GM20431 (cell line): Measurements from ENCODE around the gene ALX4.

Source experiments
- in situ Hi-C: fragments of 300-500 bp; cut with MseI, MboI; formaldehyde crosslinking; loops from one replicate; pipeline ENCODE4 v1.15.0; 2020; ENCODE audit warnings: low sequenced_read_pairs; ENCODE audit not compliant: unreplicated experiment

The ALX4 gene

DNA sequence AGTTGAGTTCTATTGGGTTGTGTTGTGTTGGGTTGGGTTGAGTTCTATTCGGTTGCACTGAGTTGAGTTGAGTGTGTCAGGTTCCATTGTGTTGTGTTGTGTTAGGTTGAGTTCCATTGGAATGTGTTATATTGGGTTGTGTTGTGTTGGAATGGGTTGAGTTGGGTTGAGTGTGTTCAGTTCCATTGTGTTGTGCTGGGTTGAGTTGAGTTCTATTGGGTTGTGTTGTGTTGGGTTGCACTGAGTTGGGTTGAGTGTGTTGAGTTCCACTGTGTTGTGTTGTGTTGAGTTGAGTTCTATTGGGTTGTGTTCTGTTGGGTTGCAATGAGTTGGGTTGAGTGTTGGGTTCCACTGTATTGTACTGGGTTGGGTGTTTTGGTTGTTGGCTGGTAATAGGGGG, 35.5 kb downstream of the ALX4 start:
- in situ Hi-C loops = no loop called here

DNA sequence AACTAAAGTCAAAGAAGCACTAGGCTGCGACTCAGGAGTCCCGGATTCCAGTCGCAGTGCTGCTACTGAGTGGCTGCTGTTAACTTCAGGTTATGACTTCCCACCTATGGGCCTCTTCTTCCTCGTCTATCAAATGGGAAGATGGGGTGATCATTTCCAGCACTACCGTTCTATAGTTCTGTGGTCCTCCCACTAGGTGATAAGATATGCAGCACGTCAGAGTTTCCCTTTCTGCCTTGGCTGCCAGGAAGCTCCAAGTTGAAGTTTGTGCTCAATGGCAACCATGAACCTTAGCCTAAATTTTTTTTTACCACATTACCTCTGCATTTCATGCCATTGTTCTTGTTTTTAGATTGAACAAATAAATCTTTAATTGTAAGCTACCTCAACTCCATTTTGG, 38.7 kb downstream of the ALX4 start:
- in situ Hi-C loops = no loop called here

DNA sequence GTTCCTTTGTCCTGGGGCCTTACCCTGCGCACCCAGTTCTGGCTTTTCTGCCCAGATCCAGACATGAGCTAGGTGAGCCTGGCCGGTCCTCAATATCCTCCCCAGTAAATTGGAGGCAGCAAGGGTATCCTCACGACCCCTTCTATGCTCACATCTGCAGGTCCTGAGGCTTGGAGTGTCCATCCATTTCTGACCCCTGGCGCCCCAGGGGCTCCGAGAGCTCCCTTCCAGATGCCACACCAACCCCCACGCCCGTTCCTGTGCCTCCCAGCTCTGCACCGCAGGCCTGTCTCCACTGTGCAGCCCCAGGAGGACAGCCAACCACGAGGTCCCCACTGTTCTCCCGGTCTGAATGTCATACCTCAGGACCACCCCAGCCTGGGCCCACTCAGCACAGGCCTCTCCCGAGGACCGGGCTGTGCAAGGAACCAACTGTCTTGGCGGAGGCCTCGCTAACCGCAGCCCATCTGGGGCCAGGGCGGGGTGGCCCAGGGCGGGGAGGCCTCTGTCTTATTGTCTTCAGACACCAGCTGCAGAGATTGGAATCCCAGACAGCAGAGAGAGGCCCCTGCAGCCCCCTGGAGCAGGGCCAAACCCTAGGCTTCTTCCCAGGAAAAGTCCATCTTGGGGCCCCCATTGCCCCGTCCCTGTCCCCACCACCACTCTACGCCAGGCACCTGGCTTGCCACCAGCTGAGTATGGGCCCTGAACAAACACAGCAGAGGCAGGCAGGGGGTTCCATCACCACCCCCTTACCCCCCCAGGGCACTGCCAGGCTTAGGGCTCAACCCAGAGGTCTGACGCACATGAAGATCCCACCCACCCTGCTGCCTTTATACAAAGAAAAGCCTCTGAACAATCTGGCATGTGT, 39.3 kb downstream of the ALX4 start:
- in situ Hi-C loops = no loop called here

DNA sequence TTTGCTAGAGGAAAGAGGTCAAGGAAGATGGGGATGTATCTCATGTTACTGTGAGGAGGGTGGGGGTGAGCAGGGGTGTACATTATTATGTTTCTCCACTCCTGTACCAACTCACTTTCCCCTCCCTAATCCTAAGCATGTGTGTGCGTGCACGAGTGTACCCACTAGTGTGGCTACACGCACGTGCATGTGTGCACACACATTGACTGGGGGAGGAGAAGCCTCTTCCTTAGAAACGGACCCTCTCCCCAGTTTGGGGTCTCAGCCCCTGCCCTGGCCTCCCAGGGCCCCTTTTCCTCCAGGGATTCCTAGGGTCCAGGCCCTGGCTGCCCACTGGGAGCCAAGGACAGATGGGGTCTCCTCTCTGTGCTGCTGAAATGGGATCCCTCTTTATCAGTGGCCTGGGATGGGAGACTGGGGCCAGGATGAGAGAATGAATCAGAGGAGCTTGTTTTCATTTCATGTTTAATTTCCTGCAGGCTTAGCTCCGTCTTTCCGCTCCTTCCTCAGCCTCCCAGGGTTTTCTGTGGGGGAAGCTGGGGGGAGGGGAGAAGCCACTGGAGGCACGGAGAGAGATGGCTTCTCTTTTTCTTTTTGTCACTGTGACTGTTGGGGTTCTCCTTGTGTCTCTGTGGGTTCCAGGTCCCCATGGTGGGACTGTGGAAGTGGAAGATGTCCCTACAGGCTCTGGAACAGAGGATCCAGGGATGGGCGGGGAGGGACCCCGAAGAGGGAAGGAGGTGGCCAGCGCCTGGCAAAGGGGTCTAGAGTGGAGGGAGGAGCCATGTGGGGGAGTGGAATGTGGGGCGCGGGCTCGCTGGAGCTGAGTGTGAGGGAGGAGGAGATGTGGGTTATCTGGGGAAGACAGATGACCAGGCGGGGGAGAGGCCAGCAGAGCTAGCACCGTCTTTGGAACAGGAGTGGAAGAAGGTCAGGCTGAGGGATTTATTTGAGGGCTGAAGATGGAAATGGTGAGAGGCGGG, 40.3 kb downstream of the ALX4 start:
- in situ Hi-C loops = no loop called here

DNA sequence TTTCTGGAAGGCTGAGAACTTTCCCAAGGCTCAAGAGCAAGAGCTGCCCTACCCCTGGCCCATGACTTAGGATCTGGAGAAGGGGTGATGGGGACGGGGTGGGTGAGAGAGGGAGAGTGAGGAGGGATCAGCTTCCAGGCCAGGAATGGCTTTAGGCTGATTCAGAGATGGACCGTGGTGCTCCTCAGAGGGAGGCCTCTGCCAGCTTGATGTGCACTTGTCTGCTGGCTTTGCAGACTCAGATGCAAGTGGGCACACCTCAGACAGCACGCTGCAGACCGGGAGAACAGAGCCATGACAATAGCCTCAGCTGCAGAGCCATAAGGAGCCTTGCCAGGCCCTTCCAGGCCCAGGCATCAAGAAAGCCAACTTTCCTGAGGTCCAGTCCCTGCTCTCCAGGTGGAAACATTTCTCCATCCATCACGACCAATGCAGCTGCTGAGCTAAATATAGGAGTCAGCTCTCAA, 41.3 kb downstream of the ALX4 start:
- in situ Hi-C loops = no loop called here

DNA sequence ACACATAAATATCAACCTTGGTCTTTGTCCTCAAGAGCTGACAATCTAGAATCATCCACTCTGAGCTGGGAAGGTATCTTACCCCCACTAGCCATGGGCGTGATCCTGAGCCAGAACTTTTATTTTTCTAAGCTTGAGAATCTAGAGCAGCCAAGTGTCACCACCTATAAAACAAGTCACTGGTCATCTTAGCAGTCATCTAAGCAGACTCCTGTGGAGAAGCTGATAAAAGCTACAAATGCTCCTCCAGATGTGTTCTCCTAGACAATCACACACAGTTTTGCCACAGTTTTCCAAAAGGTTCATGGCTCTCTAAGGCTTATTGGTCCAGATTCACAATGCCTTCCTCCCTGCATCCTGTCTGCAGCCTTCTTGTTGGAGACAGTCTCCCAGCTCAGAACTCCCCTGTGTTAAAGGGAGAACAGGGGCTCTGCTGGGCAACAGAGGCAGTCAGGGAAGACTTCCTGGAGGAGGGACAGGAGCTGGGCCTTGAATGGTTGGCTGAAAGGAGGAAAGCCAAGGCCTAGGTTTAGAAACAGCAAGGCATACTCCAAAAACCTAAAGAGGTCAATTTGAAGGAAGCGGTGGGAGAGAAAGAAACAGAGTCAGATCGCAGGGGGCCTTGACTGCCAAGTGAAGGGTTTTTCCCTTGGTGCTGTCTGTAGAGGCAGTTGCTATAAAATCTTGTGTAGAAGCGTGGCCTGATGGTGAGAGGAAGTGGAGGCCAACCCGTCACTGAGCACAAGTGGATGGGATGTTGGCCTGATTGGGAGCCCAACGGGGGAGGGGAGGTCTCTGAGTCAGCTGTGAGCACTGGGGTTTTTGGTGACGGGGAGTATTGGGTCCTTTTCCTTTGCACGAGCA, 42.0 kb downstream of the ALX4 start:
- in situ Hi-C loops = no loop called here

DNA sequence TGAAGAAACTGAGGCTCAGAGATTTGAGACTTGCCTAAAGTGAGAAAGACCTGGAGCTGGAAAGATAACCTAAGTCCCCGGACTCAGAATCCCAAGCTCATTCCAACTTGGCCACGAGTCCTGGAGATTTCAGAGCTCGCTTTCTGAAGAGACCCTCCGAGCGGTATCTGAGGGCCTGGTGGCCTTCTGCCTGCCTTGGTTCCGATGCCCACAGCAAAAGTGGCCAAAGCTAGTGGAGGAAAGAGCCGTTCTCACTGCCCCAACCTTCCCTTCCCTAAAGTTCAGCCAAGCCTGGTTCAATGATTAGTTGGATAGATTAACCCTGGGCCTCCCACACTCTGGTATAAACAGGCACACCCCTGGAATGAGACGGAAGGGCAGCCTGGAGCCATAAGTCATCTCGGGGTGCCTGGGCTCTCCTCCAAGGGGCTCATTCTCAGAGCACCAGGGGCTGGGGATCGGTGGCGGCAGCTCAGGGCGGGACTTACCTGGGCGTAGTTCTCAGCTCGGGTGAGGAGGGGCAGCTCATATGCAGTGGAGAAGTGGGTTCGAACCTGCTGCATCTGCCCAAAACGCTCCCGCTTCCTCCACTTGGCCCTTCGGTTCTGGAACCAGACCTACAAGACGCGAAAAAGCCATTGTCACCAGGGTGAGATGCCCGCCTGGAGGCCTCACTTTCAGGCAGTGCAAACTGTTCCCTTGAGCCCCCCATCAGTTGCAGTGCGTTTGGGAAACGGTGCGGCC, 42.8 kb downstream of the ALX4 start:
- in situ Hi-C loops = no loop called here

DNA sequence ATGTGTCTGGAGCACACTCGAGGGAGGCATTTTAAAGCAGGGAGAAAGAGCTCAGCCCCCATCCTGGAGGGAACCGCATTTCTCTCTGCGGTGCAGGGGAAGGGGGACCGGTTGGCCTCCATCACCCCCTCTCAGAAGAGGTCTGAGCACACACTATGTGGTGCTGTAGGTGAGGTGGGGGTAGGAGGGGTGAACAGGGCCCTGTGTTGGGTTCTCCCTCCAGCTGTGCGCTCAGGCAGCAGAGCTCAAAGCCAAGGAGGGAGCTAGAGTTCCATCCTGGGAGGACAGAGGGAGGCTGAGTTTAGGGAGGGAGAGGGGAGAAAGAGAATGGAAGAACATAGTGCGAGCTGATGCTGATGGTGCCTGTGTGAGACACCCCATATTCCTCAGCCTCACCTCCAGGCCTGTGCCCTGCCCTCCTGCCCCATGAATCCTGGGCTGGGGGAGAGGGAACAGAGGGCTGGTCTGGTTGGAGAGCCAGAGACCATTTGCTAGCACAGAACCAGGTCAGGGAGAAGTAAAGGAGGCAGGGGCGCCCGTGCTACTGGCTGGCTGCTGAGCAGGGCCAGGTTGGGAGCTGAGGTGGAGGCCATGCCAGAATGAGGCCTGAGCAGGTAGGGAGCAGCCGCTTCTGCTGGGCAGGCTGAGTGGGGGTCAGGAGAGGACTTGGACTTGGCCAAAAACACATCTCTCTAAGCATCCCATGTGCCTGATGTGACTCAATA, 43.7 kb downstream of the ALX4 start:
- in situ Hi-C loops = no loop called here

DNA sequence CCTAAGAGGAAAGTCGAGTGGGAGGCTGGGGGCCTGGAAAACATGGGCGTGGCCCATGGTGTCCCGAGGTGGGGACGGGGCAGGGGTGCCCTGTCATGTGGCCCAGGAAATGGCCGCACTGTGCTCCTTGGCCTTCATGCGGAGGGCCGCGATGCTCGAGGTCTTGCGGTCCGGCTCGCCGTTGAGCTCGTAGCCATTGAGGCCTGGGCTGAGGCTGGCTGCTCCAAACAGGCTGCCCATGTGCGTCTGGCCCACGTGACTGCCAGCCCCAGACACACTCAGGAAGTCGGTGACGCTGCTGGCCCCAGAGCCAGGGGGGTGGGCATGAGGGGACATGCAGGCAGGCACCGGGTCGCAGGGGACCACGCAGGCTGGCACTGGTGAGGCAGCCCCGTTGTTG, 45.2 kb downstream of the ALX4 start:
- in situ Hi-C loops = no loop called here

DNA sequence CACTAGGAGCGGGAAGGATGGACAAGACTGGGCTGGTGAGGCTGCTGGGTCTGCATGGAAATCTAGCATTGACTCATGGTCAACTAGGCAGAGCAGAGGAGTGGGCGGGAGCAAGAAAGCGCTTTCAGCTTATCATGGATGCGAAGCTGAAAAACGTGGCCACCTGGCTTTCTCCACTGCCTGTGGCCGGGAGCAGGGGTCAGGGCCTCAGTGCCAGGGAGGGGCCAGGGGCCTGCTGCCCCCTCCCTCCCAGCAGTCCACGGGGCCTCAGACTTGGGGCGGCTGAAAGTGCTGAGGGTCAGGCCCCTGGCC, 45.5 kb downstream of the ALX4 start:
- in situ Hi-C loops = no loop called here

DNA sequence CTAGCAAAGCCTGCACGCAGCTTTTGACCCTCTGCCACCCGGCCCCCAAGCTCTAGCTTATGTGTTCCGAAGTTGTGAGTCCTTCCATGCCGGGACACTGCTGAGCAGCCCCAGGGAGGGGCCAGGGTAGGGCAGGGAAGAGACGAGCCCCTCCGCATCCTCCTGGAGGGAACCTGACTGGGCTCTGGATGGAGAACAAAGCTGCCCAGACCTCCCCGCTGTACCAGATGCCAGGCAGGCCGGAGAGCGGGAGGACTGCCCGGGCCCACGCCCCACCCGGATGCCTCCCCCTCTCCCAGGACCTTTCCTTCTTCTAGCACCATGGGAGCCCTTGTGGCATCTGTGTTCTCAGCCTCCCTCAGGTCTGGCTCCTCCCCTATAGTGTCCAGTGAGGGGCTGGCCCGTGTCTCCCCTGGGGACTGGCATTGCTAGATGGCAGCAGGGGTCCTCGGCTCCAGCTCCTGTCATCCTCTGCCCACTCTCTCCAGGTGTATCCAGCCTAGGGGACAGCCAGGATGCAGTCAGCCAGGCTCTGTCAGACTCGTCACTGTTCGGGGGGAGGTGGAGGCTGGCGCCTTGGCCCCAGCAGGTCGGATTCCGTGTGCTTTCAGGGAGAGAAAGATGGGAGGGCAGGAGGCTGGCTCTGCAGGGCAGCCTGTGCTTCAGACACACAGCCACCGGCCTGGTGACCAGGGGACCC, 46.1 kb downstream of the ALX4 start:
- in situ Hi-C loops = no loop called here

DNA sequence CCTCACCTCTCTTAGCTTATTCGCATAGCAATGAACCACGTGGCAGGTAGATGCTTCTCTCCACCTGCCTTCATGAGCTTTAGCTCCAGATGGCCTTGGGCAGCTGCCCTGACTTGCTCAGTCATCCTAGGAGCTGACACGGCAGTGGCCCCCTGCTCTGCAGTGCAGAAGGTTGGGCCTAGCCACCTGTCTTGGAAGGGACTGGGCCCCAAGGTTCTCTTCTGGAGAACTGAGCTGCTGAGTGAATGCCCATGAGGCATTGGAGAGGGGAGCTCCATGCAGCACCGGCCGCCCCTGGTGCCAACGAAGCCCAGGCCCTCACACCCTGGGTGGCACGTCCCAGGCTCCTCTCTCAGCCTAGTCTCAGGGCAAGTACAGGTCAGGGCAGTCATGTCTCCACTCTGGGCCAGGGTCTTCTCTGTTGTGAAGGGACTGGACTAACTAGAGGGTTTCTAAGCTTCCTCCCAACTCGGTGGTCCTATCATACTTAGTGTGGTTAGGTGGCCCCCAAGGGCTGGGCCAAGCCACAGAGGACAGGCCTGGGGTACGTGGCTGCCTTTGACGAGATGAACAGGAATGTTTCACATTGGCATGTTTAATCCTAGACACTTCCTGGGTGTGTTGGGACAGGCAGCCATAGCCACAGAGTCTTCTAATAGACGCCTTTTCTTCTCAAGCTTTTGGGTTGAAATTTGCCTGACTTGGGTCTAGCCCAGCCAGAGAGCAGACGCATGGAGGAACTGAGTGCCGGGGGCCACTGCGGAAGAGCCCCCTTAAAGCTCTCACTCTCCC, 47.9 kb downstream of the ALX4 start:
- in situ Hi-C loops = no loop called here

DNA sequence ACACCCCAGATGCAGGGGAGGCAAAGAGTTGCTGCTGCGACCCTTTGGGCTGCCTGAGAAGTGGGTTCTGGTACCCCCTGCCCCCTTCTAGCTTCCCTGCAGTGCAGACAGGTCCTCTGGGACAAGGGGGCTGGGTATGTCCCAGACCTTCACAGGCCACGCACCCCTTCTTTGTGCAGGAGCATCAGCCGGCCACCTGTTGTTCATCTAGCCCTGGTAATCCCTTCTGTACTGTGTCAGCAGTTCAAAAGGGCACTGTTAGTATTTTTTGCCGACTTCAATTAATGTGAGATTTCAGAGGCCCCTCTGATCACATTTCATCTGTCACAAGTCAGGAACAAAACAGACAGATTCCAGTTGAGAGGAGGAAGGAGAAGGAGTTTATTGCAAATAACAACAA, 49.9 kb downstream of the ALX4 start:
- in situ Hi-C loops = no loop called here

DNA sequence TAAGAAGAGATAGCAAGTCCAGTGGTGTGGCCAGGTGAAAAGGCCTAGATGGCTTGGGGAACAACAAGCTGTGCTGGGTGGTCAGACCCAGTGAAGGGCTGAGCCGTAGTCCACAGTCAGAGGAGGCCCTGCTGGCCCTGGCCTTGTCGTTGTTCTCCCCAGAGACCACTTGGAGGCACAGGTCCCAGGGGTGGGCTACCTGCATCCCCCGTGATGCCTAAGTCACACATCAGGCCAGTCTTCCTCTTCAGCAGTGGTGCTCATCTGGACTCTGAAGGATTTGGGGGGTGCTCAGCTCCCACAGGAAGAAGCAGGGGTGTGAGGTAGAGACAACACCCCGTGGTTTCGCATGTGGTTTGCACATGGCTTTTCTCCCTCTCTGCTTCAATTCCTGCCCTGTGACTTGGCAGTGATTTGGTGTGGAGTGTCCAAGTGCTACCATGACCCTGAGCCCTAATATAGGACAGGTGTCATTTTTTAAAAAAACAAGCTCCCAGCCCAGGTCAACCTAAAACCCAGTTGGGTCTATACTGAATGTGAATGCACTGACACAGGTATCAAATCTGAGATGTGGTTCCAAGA, 51.0 kb downstream of the ALX4 start:
- in situ Hi-C loops = no loop called here

DNA sequence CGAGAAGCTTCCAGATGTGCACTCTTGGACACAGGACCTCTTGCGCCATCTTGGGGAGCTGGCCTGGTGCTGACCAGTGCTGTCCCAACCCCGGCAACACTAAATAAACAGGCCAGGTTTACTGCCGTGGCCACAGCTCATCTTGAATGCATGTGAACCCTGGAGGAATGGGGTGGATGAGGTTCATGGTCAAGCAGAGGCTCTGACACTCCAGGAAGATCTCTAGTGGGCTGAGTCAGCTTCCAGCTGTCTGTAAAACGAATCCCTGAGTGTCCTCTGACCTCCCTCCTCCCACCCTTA, 51.8 kb downstream of the ALX4 start:
- in situ Hi-C loops = no loop called here

DNA sequence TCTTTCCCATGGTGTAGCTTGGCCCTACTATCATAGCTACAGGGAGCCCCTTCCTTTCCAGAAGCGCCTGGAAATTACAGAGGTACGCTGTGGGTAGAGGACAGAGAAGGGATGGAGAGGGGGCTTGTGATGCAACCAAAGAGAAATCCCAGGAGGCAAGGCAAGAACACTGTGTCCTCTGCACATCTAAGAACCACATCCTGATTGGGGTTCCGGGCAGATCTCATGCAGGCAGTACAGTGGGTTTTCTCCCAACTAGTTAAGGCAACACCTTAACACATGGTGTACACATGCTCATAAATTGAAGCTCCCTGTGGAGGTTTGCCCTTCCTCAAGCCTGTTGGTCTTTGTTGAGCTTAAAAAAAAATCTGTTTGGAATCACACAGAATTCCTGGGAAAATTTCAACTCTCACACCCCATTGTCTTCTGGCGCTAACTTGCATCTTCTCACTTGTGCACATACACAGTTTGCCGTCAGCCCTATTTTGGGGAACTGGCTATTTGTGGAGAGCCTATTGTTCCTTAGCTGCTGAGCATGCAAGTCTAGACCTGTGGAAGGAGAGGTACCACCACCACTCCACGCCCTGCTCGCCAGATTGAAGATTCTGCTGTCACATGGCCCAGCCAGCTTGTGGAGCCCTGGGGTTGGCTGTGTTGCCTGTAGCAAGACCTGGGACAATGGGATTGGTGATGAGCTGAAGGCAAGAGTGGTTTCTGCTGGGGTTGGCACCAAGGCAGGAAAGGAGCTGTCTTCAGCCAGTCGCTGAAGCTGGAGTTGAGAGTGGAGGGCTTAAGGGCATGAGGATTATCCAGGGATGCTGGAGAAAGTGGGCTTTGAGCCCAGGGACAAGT, 52.4 kb downstream of the ALX4 start:
- in situ Hi-C loops = no loop called here
